Measurements from ENCODE around the gene ST8SIA5. TPM values are rescaled to one million over a fixed set of nuclear protein-coding genes. Genes with fewer than 3 reads are reported as not detected.

Gene ST8SIA5
- total RNA-seq, 2 experiments from 2014 or later: not detected

GRCh38 chr18:46716827-46717226 is 40.0 kb downstream of the ST8SIA5 start:
- ChIA-PET POLR2A (no interaction called here), CTCF (no interaction called here)
- Mint-ChIP-seq H3K9me3 (no peaks in the 10 kb centered on the region), H3K36me3 (ENCODE audit: low read depth) (no peaks in the 10 kb centered on the region), H3K4me1 (ENCODE audit: low read depth) (no peaks in the 10 kb centered on the region), H3K27me3 (no peaks in the 10 kb centered on the region), H3K4me3 (no peak overlapping the region), H3K27ac (no peak overlapping the region)
- DNase-seq: no peak
- ATAC-seq: no peak
- no peak for TF ChIP-seq CTCF (IDR thresholded peaks at IDR 0.05)
- intact Hi-C loops (cut with micrococcal nuclease): no loop called here

- Mint-ChIP-seq H3K4me3 (no peak overlapping the region), H3K4me1 (ENCODE audit: low read depth) (no peaks in the 10 kb centered on the region), H3K27ac (no peak overlapping the region), H3K27me3 (peaks cover 2% of the 10 kb centered on the region), H3K36me3 (ENCODE audit: low read depth) (no peaks in the 10 kb centered on the region), H3K9me3 (no peaks in the 10 kb centered on the region)
- no peak for TF ChIP-seq CTCF (IDR thresholded peaks at IDR 0.05)
- DNase-seq (no peak), ATAC-seq (no peak)
- intact Hi-C loops (cut with micrococcal nuclease): no loop called here
- ChIA-PET POLR2A (no interaction called here), CTCF (no interaction called here)
These were observed 40.5 kb downstream of the ST8SIA5 start for GRCh38 chr18:46716336-46716735.

- Mint-ChIP-seq H3K36me3 (ENCODE audit: low read depth) (no peaks in the 10 kb centered on the region), H3K27me3 (peaks cover 2% of the 10 kb centered on the region), H3K9me3 (no peaks in the 10 kb centered on the region), H3K27ac (no peak overlapping the region), H3K4me3 (no peak overlapping the region), H3K4me1 (ENCODE audit: low read depth) (no peaks in the 10 kb centered on the region)
- CTCF ChIA-PET: no interaction called here
- intact Hi-C loops (cut with micrococcal nuclease): no loop called here
- ATAC-seq (no peak), DNase-seq (no peak)
- no peak for TF ChIP-seq CTCF (IDR thresholded peaks at IDR 0.05)
- POLR2A ChIA-PET: interaction anchor here (0.6 kb wide), 1 partner anchor 1761 kb away, joined by 3 read pairs; no protein-coding TSS in a partner anchor
These were observed 41.8 kb downstream of the ST8SIA5 start for GRCh38 chr18:46715062-46715461.

DNA sequence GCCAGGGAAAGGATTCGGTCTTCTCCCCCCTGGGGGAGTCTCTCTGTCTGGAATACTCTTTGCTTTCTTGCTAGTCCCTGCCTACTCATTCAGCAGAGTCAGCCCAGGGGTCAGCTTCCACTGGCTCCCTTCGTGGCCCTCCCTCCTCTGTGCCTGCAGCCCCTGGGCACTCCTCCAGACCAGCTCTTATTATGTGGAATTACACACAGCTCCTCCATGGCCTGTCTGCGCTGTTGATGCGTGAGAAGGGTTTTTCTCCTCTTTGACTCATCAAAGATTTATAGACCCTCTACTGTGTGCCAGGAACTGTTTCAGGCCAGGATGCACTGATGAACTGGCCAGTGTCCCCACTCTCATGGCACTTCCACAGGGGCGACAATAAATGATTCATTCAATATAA is 44.4 kb downstream of the ST8SIA5 start:
- Mint-ChIP-seq H3K36me3 (ENCODE audit: low read depth) (no peaks in the 10 kb centered on the region), H3K27ac (no peak overlapping the region), H3K27me3 (peaks cover 2% of the 10 kb centered on the region), H3K4me3 (no peak overlapping the region), H3K4me1 (ENCODE audit: low read depth) (no peaks in the 10 kb centered on the region), H3K9me3 (no peaks in the 10 kb centered on the region)
- no peak for TF ChIP-seq CTCF (IDR thresholded peaks at IDR 0.05)
- ATAC-seq: no peak
- no peak for DNase-seq
- CTCF ChIA-PET: no interaction called here
- POLR2A ChIA-PET: no interaction called here
- intact Hi-C loops (cut with micrococcal nuclease): no loop called here

DNA sequence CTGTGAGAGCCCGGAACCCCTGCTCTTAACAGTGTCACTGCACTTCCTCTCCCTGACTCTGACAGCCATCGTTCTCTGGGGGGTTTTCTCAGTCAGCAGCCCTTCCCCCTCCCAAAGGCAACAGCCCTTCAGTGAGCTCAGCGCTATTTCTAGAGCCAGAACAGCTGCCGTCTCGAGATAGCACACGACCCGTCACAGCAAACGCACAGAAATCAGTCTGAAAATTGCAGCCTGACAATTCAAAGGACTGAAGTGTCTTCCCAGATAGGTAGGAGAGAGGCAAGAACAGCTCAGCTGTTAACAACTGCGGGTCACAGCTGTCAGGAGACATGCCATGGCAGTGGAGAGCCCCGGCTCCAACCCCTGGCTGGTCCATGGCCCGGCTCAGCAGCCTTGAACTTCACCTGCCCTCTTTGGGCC is 45.4 kb downstream of the ST8SIA5 start:
- Mint-ChIP-seq H3K9me3 (no peaks in the 10 kb centered on the region), H3K4me1 (ENCODE audit: low read depth) (no peaks in the 10 kb centered on the region), H3K27ac (no peak overlapping the region), H3K36me3 (ENCODE audit: low read depth) (no peaks in the 10 kb centered on the region), H3K27me3 (peaks cover 2% of the 10 kb centered on the region), H3K4me3 (no peak overlapping the region)
- intact Hi-C loops (cut with micrococcal nuclease): no loop called here
- TF ChIP-seq CTCF (IDR thresholded peaks at IDR 0.05): no peak
- ChIA-PET CTCF (no interaction called here), POLR2A (interaction anchor here (0.6 kb wide), 1 partner anchor 89 kb away, joined by 4 read pairs; no protein-coding TSS in a partner anchor)
- DNase-seq (no peak), ATAC-seq (no peak)
